ENCODE measurements around the gene DERA.
"Not testable (repeated sequence)": the region's sequence is repeated elsewhere in the genome, so short reads cannot be mapped to it uniquely, and the experiment has no call there.

Gene DERA

DNA sequence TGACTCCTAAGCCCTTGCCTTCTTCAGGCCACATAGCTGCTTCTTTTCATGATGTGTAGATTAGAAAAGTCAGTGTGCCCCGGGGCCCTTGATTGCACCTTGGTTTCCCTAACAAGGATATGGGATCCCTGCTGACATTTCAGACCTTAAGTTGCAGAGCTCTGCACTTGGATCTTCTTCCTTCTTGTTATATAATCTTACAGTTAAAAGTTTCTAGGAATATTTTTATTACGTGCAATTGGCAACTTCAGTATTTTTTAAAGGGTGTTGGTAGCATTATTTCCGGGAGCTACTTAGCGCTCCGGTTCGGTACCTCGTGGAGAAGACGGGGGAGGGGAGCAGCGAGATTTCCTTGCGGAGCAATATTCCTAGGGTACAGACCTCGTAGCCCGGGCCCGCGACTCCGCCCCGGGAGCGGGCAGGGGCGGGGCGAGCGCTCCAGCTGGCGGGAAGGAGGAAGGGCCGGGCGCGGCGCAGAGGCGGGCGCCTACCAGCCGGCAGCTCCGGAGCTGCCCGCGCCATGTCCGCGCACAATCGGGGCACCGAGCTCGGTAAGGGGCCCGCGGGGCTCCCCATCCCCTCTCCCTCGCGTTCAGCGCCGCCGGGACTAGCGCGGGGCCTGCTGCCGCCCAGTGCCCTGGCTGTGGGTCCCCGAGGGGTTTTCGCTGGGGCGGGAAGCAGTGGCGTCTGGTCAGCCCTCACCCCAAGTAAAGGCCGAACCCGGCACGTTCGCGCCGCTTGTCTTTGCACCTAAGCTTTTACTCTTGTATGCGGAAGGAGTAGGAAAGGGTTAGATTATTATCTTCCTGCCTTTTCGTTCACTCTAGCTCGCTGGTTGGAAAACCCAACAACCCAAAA lies at the start of gene DERA:
Gene DERA, plus strand, starts transcription at position 469 of the 858 bp plus-strand sequence. Its CDS starts 52 bp downstream, at position 521.
- DNase-seq (ENCODE audit: low read depth), result peak; percentile 30

DNA sequence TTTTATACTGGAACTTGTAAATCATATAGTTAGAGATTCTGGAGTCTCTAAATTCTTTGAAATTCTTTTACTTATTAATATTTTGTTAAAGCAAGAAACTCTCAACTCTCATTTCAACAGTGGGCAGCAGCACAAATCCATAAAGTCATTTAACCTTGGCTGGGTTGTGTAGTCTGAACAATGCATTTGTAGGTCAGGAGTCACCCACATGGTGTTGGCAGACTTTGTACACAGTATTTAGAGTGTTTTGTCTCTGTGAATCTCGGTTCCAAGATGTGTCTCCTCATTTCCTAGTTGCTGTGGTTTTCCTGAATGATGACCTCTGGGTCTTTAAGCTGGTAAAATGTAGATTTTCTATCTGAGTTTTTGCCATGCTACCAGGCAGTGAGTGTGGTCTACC lies 49.7 kb upstream of the DERA start:
- DNase-seq (ENCODE audit: low read depth), result no peak

DNA sequence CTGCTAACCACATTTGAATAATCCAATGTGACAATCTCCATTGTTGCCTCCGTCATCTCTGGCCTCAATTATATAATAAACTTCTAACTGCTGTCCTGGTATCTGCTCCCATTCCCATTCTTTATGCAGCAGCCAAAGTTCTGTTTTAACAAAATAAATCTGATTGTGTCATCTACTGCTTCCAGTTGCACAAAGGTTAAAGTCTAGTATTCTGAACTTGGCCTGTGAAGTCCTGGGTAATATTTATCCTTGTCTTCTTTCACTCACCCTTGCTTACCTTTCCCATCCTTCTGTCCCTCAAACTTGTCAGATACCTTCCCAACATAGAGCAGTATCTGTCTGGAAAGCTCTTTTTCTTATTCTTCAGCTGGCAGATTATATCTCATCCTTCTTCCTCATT lies 48.3 kb upstream of the DERA start:
- DNase-seq (ENCODE audit: low read depth), result no peak

DNA sequence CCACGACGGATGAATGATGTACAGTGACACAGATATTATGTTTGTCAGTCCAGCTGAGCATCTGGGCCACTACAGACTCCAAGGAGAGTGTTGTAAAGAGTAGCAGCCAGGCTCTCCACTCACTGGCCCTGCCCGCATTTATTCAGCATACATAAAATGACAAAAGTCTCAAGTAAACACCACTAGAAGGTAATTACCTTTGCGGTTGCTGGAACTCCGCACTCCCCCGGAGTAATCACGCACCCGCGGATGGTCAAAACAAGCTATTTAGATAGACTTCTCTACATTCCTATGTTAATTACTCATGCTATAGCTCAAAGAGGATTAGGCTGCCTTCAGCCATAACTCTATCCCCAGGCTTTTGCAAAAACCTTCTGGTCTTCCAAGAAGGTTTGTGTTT lies 47.8 kb upstream of the DERA start:
- no peak for DNase-seq (ENCODE audit: low read depth)

DNA sequence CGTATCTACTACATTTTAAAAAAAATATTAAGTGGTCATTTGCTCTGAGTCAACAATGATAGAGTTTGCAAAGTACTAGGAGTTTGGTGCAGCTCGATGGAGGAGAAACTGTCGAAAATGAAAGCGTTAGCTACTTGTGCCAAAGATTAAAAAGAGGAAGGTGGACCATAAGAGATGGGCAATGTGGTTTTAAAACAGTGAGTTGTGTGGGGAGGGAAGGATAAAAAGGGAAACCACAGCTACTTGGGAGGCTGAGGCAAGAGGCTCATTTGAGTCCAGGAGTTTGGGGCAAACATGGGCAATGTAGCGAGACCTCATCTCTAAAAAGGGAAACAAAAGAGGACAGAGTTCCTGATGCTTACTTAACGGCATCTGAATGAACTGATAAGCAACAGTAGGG lies 47.1 kb upstream of the DERA start:
- DNase-seq (ENCODE audit: low read depth), result no peak

DNA sequence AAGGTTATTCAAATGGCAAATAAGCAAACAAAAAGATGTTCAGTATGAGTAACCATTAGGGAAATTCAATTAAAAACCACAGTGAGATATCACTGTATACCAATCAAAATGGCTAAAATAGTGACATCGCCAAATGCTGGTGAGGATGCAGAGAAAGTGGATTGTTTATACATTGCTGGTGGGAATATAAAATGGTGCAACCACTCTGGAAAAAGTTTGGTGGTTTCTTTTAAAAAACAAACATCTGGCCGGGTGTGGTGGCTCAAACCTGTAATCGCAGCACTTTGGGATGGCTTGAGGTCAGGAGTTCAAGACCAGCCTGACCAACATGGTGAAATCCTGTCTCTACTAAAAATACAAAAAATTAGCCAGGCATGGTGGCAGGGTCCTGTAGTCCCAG lies 42.9 kb upstream of the DERA start:
- DNase-seq (ENCODE audit: low read depth), result no peak

DNA sequence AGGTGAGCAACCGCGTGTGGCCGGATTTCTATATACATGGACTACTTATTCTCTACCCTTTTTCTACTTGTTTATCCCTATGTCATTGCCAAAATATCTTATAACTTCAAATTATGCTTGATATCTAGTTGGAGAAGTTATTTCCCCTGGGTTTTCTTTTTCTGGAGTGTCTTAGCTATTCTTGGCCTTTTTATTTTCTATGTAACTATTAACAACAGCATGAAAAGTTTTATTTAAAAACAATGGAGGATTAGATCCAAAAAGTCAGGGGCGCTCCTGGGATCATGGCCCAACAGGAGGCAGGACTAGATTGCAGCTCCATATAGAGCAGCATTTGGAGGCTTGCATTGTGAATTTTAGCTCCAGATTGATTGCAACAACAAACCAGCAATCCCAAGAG lies 37.6 kb upstream of the DERA start:
- DNase-seq (ENCODE audit: low read depth), result no peak

DNA sequence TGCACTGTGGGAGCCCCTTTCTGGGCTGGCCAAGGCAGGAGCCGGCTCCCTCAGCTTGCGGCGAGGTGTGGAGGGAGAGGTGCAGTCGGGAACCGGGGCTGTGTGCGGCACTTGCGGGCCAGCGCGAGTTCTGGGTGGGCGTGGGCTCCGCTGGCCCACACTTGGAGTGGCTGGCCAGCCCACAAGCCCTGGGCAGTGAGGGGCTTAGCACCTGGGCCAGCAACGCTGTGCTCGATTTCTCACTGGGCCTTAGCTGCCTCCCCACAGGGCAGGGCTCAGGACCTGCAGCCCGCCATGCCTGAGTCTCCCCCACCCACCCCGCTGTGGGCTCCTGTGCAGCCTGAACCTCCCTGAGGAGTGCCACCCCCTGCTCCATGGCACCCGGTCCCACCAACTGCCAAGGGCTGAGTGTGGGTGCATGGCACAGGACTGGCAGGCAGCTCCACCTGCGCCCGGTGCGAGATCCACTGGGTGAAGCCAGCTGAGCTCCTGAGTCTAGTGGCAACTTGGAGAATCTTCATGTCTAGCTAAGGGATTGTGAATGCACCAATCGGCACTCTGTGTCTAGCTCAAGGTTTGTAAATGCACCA lies 36.5 kb upstream of the DERA start:
- not testable (repeated sequence) for DNase-seq (ENCODE audit: low read depth)

DNA sequence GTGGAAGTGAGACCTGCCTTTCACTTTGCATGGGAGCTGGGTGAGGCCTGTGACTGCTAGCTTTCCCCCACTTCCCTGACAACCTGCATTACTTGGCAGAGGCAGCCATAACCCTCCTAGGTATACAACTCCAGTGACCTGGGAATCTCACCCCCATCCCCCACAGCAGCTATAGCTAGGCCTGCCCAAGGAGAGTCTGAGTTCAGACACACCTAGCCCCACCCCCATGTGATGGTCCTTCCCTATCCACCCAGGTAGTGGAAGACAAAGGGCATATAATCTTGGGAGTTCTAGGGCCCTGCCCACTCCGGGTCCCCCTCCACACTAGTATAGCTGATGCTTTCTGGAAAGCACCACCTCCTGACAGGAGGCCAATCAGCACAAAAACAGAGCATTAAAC lies 35.3 kb upstream of the DERA start:
- DNase-seq (ENCODE audit: low read depth), result no peak

DNA sequence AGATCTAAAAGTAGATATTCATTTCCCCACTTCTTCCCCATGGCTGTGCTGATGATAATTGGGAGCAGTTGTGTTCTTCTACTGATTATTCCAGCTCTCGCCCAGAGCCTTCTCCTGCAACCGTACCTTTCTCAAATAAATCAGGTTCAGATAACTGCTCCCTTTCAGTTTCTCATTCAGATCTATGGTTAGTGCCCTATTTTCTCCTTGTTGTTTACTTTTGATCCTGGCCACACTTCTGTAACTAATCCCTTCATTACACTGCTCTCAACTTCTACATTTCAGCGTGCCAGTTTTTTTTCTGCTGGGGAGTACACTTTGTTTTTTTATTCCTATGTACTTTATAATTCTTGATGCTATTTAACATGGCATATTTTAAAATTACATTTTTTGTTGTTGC lies 31.7 kb upstream of the DERA start:
- no peak for DNase-seq (ENCODE audit: low read depth)

DNA sequence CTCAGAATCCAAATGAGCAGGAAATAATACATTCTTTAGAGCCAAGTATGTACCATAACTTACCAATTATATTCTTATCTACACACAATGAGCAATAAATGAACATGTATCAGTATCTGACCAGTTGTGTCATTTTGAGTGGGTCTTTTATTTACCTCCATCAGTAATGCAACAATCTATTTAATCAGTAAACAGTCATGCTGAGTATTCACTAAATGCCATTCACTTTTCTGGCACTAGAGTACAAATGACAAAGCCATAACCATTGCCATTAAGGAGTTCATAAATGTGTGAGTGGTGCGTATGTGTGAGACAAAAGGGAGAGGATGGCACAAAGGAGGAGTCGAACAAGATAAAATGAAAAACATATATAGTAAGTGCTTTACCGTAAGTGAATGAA lies 30.4 kb upstream of the DERA start:
- DNase-seq (ENCODE audit: low read depth), result no peak

DNA sequence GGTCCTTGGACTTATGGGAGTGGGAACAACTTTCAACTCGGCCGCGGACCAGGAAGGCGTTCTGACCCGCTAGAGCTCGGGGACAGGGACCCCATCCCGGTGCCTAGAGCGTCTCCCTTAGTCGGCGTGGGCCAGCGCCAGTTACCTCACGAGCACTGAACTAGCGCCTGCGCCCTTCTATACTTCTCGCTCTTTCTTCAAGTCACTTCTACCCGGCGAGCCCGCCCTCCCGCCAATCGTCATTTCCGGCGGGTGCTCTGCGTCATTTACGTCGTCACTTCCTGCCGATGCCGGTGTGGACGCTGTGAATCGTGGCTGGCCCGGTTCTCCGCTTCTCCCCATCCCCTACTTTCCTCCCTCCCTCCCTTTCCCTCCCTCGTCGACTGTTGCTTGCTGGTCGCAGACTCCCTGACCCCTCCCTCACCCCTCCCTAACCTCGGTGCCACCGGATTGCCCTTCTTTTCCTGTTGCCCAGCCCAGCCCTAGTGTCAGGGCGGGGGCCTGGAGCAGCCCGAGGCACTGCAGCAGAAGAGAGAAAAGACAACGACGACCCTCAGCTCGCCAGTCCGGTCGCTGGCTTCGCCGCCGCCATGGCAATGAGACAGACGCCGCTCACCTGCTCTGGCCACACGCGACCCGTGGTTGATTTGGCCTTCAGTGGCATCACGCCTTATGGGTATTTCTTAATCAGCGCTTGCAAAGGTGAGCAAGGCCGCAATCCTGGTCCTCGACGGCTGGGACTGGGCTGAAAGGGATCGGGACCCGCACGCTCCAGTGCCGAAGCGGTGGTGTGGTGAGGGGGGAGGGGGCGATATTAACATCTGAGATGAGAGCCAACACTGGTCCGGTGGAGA lies 28.8 kb upstream of the DERA start, which contains the start of gene STRAP:
Gene STRAP, plus strand, starts transcription at position 270 of the 854 bp plus-strand sequence. Its CDS starts 321 bp downstream, at position 591.
- peak; percentile 91 for DNase-seq (ENCODE audit: low read depth)

DNA sequence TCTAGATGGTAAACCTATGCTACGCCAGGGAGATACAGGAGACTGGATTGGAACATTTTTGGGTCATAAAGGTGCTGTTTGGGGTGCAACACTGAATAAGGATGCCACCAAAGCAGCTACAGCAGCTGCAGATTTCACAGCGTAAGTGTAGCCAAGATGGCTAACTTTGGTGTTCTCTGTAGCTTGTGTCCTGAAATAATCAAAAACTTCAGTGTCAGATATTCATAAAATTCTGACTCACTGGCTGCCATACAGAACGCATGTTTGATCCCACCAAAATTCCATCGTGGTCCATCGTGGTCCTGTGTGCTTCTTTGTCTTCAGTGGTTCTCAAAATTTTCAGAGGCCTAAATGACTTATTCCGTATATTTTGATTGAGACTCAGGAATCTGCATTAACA lies 27.6 kb upstream of the DERA start:
- no peak for DNase-seq (ENCODE audit: low read depth)

DNA sequence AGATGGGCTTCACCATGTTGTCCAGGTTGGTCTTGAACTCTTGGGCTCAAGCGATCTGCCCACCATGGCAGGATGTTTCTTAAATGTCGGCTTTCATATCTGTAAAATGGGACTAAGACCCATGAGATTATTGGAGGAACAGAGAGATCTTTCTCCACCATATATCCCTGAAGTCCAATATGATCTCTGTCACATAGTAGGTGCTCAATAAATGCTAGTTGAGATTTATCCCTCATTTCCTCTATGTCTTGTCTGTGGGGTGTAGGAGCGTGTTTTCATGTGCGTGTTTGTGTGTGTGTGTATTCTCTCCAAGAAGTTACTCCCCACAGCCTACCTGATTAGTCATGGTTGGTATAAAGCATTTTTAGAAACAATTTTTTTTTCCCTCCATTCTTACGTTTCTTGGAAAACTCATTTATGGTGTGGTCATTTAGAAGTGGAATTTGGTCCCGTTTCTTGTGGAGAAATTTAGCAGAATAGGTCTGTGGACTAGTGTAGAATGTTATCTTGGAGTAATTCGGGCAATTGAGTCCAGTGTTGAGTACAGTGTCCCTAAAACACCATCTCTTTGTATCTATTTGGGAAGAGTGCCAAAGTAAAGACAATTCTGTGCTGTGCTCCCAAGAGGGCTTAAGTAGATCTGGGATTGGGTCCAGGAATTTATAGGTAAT lies 24.6 kb upstream of the DERA start:
- no peak for DNase-seq (ENCODE audit: low read depth)

DNA sequence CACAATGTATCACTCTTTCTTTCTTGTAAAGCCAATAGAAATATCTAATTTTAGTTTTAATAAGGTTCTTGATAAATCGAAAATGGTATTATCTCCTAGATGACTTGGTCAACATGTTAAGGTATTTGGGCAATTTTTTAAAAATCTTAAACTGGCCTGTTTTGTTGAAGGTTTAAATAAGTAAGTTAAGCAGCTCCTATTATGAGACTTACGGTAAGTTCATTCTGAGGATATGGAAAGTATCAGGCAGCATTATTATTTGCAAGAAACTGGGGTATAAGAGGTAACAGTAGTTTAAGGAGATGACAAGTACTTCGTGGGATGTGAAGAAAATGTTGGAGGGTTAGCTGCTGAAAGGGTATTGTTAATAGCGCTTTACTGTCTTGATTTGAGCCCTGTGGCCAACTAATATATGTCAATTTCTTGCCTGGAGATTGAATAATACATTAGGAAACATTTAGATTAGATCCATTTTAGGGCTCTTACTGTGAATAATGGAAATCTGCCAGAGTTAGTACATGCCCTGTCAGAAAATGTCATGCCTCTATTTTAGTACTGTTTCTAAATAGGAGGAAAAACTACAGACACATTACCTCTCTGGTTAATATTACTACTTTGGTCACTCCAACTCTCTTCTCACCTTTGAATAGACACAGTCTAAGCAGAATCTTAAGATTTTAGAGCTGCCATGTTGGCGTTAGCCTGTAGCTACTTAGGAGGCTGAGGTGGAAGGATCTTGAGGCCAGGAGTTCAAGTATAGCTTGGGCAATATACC lies 23.9 kb upstream of the DERA start:
- DNase-seq (ENCODE audit: low read depth), result no peak

DNA sequence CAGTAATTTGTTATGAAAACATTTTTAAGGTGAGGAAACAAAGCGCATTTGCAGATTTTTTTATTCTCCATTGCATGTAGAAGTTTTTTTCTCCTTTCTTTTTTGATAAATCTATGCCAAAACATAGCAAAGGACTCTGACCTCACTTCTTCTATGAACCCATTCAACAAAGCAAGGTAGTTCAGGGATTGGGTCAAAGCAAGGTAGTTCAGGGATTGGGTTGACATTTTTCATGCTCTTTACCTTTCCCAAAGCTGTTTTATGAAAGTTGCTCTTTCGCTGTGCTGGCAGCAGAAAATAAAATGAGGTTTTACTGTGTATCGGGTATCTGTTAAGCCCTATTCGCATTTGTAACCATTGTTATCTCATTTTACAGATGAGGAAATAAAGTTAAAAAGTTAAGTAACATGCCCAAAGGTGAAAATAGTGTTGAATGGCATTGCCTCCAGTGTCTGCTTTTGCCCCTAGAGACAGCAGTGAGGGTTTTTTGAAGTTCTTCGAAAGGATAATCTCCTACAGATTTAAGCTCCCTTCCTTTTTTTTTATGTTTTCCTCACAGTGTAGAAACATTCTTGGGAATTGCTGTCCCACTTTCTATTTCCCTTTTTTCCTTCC lies 18.4 kb upstream of the DERA start:
- DNase-seq (ENCODE audit: low read depth), result no peak

DNA sequence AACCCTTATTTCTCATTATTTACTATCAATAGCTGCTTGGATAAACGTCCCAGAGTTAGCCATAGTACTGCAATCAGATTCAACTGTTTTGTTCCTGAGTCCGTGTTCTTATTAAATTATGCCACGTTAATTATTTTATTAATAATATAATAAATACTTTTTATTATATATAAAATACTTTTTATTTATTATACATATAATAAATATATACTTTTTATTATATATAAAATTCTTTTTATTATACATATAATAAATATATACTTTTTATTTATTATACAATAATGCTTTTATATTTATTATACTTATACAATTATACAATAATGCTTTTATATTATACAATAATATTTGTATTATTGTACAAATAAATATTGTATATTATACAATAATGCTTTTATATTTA lies 17.9 kb upstream of the DERA start:
- no peak for DNase-seq (ENCODE audit: low read depth)

DNA sequence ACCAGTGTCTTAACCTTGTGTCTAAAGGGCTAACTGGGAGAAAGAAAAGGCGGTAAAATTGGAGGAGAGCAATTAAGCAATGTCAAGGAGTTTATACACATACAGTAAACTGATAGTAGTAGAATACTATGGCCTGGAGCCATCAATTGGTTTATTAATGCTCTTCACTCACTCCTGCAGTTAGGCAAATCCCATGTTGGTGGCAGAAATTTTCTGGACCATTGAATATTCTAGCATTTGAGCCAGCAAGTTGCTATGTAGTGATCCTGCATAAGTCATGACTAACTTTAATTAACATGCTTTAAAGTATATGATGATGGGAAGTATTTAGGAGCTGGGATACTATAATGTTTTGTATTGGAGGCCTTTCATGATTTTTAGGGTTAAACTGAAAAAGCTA lies 14.3 kb upstream of the DERA start:
- DNase-seq (ENCODE audit: low read depth), result no peak

DNA sequence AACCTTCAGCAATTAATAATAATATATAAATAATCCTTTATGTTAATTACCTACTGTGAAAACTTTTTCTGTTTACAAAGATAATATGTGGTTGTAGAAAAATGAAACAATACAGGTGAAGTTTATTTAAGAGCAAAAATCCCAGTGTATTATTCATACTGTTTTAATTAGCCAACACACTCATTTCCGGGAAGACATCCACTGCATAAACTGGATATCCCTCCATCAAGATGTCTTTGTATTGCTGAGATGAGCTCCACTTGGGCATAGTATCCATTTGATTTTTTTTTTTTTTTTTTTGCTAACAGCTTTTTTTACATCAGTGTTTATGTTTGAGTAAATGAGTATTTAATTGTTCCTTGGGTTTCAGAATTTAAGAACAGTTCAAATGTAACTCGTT lies 13.7 kb upstream of the DERA start:
- no peak for DNase-seq (ENCODE audit: low read depth)

DNA sequence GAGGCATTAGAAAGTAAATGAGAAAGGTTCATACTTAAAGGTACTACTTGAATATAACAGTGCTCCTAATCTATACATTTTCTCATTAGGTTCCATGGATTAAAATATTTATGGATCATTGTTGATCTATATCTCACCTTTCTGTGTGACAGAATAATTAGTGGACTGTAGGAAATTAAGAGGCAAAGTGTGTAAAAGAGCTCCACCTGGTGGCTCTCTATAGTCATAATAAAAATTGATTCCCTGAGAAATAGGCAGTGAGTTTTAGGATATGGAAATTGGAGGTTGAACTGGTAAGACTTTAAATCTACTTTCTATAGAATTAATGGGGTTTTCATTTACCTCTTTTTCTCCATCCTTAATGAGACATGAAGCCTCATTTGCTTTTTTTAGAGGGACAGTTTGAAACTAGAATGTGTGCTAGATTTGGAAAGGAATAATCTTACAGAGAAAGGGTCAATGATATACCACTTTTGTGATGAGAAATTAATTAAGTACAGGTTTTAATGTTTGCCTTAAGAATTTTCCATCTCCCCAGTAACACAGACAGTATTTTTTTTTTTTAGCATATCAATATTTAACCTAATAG lies 11.8 kb upstream of the DERA start:
- no peak for DNase-seq (ENCODE audit: low read depth)
